NCI-H146 treated with DMSO at 0.1 percent for 48 hours (cell line): Measurements from ENCODE around the gene RIPK3.
"Not testable (repeated sequence)": the region's sequence is repeated elsewhere in the genome, so short reads cannot be mapped to it uniquely, and the experiment has no call there.

Experiments
- DNase-seq: peaks from one replicate; lab custom pipeline; 2025; ENCODE audit not compliant: unreplicated experiment; lab: John Stamatoyannopoulos, UW

RIPK3 gene

DNA sequence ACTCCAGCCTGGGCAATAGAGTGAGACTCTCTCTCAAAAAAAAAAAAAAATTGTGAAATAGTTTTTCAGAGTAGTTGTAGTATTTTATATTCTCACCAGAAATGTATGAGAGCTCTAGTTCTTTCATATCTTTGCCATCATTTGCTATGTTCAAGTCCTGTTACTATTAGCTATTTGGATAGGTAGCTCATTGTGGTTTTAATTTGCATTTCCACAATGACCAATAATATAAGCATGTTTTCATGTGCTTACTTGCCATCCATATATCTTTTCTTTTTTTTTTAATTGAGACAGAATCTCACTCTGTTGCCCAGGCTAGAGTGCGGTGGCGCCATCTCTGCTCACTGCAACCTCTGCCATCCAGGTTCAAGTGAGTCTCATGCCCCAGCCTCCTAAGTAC, 8.4 kb upstream of the RIPK3 start:
- no peak for DNase-seq

- no peak for DNase-seq
Measured at GRCh38 chr14:24347134-24347533, 7.3 kb upstream of the RIPK3 start.

GRCh38 chr14:24343795-24344660, 4.2 kb upstream of the RIPK3 start:
- DNase-seq, result no peak

- no peak for DNase-seq
Measured at GRCh38 chr14:24342889-24343288, 3.1 kb upstream of the RIPK3 start.

- DNase-seq, result no peak
Measured at GRCh38 chr14:24340606-24341005, 815 bp upstream of the RIPK3 start.

DNA sequence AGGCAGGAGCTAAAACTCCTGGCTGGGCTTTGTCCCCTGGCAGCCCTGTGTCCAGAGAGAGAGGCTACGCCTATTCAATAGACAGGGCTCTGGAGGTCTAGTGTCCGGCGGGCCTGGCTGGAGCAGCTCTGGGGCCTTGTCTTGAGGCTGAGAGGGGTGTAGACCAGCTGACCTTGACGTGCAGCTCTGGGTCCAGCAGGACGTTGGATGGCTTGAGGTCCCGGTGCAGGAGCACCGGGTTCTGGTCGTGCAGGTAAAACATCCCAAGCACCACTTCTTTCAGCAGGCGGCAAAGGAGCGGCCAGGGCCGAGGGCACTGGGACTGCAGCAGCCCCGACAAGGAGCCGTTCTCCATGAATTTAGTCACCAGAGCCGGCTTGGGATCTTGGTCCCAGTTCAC, 948 bp downstream of the RIPK3 start:
- DNase-seq, result no peak

- no peak for DNase-seq
Measured at GRCh38 chr14:24337824-24338175, 2.0 kb downstream of the RIPK3 start.

DNA sequence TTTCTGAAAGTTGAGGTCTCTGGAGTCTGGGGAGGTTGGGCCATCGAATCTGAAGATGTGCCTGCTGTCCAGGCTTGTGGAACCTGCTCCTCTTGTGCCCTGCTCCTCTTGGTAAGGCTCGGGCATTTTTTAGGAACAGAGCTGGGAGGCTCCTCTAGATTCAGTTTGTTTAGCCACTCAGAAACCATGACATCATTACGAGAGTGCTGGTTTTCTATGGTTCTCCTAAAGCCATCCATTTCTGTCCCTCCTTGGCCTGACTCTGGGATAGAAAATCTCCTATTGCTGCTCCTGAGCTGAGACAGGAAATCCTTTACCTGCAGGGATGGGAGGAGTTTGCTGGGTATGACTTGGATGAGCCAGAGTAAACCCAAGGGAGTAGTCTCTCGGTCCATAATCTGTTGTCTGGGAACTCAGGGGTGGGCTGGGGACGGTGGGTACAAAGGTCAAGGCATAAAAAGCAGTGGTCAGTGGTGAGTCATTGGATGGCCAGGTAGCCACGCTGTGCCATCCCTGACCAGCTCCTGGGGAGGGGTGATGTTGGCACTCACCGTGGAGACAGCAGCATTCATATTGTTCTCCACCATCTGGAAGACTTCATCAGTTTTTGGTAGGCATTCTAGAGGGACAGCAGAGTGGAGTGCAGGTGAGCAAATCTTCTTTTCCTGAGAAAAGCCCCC, 2.5 kb downstream of the RIPK3 start:
- no peak for DNase-seq

DNA sequence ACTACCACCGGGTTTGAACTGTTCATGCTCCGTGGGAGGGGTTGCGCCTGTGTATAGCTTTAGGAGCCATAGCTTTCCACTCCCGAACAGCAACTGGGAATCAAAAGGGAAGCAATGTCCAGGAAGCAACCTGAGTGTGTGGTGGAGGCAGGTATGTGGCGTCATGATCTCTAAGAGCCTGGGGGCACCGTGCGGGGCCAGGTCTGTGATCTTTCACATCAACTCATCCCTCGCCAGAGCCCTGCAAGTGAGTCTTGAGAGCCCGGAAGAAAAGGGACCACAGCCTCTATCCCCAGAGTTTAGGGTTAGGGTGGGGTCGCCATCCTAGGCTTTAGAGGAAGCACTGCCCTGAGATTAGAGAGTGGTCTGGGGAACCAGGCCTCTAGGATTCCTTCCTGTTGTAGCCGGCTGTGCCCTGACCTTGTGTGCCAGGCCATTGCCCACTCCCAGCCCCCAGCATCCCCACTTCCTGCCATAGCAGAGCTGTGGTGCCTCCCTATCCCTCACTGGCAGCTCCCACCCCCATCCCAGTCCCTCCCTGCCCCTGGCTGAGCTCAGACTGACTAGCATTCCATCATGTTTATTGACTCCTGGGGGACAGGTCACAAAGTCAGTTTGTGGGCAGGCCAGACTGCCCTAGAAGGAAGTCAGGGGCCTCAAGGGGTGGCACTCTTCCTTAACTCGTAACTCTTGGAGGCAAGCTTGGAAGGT, 4.2 kb downstream of the RIPK3 start:
- no peak for DNase-seq

GRCh38 chr14:24334431-24335291, 5.1 kb downstream of the RIPK3 start, which contains the start of gene ADCY4:
Gene ADCY4 (minus strand): TSS chr14:24335071. CDS start chr14:24334652, 419 bp downstream.
- no peak for DNase-seq

GRCh38 chr14:24332268-24332993, 7.4 kb downstream of the RIPK3 start:
- DNase-seq, result peak; percentile 48

GRCh38 chr14:24331731-24332267, 8.0 kb downstream of the RIPK3 start:
- DNase-seq, result no peak

GRCh38 chr14:24330973-24331674, 8.7 kb downstream of the RIPK3 start:
- DNase-seq, result no peak

- no peak for DNase-seq
Measured at GRCh38 chr14:24329736-24330135, 10.1 kb downstream of the RIPK3 start.

DNA sequence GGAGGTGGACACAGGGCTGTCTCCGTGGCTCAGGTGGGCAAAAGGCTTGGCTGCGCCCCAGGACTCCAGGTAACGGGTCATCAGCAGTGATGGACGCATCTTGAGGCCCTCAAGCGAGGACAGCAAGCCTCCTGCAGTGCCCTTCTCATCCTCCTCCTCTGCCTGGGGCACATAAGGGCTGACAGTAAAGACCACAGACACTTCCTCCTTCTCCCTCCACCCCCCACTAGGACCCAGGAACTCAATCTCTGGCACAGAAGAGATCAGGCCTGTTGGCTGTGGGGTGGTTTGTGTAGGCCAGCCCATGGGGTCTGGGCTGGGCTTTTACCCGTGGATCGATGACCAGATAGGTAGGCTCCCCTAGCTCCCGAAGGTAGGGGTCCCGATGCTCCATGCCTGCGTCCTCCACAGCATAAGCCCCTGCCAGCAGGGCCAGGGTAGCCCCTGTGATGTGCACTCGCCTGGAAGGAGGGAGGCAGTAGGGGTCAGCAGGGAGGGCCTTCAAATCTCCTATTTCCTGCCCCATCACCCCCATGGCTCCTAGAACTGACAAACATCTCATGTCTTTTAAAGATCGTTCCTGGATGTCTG, 10.6 kb downstream of the RIPK3 start:
- DNase-seq, result no peak

GRCh38 chr14:24327914-24328313, 11.9 kb downstream of the RIPK3 start:
- not testable (repeated sequence) for DNase-seq

- DNase-seq, result no peak
Measured at GRCh38 chr14:24327303-24327702, 12.5 kb downstream of the RIPK3 start.

DNA sequence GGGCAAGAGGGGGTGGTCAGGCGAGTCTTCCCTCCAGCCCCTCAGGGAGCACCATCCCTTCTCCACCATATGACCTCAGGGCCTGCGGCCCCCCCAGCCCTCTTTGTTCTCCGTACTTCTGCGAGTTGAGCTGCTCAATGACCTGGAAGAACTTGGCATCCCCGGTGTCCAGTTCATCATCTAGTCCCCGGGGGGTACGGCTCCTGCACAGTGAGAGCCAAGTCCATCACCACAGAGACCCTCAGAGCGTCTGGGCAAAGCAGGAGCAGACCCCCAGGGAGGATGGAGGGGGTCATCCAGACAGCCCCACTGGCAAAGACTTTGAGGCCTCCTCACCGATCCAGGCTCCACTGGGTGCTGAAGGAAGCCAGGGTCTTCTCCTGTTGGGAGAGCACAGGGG, 13.8 kb downstream of the RIPK3 start:
- no peak for DNase-seq

- no peak for DNase-seq
Measured at GRCh38 chr14:24325041-24325530, 14.7 kb downstream of the RIPK3 start.
